Activated T-cell treated with anti-CD3 and anti-CD28 coated beads for 48 hours (primary cell): Measurements from ENCODE around the gene OR6C65.

Source experiments
- DNase-seq: peaks from one replicate; pipeline ENCODE4 v3.0.0-alpha.2; 2020; ENCODE audit warnings: low read depth

OR6C65 gene

DNA sequence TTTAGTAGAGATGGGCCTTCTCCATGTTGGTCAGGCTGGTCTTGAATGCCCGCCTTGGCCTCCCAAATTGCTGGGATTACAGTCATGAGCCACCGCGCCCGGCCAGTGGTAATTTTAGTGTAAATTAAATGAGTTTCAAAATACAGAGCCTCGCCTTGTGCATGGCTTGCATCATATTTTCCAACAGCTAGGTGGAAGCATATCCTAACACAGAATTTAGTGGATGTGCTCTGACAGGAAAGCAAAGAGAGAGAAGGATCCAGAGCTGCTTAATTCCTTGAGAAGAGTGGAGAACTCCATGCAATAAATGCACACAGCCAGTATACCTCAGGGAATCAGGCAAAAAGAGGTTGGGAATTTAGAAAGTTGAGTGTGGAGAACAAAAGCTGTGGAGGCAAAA lies 46.0 kb downstream of the OR6C65 start:
- no peak for DNase-seq

DNA sequence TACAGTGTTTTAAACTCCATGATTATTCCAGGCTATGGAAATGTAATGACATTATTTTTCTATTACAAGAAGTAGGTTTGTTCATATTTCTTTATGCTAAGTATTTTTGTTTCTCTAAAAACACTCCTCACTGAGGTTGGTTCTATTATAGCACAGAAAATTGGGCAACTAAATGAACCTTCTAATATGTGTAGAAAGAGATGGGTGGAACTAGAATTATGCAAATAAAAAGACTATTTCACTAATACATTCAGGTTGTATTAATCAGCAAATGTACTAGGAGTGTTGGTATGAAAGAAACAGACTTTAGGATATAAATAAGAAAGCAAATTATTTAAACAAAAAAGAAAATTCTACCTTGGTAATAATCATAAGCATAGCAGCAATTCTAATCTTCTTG lies 48.5 kb downstream of the OR6C65 start:
- no peak for DNase-seq
